Ovary (tissue), 9 donors: ENCODE results near the gene GRM2. TPM values are rescaled to one million over a fixed set of nuclear protein-coding genes. Genes with fewer than 3 reads are reported as not detected.

ENCODE experiments used
- DNase-seq, 5 donors: peaks; one replicate each; pipeline ENCODE4 v3.0.0-alpha.2; 2019 to 2020
- H3K27ac ChIP-seq, 2 donors: fragments of 200-600 bp; one replicate each; pipeline versions ENCODE4 v1.5.1 to v1.8.0; 2019 to 2022
- H3K27me3 ChIP-seq: fragments of 200-600 bp; one replicate; pipeline ENCODE4 v1.8.0; 2022
- H3K36me3 ChIP-seq: fragments of 200-600 bp; sonication (generic); one replicate; pipeline ENCODE4 v1.5.1; 2019
- H3K4me1 ChIP-seq: one replicate; pipeline ENCODE4 v1.8.1; 2013; ENCODE audit warnings: mild to moderate bottlenecking, moderate library complexity; ENCODE audit not compliant: insufficient read depth
- H3K4me3 ChIP-seq: fragments of 200-600 bp; sonication (generic); one replicate; pipeline ENCODE4 v1.5.1; 2017
- H3K9me3 ChIP-seq, 2 donors: fragments of 200-600 bp in 1 of 2; sonication (generic) in 1 of 2; one replicate each; pipeline versions ENCODE4 v1.5.1 to v1.8.1; 2013 to 2019; ENCODE audit warnings: mild to moderate bottlenecking in 1 of 2, moderate library complexity in 1 of 2
- EP300 ChIP-seq: sonication (generic); formaldehyde crosslinking; IDR thresholded peaks from one replicate; pipeline ENCODE4 v1.6.1; 2017; ENCODE audit warnings: antibody characterized with exemption
- POLR2A ChIP-seq: fragments of 450-650 bp; IDR thresholded peaks from one replicate; pipeline ENCODE4 v1.6.1; 2017; ENCODE audit warnings: antibody characterized with exemption, mild to moderate bottlenecking, moderate library complexity
- WGBS, 3 donors: extraction: QIAGEN DNeasy Blood & Tissue Kit in 1 of 3; methylation state at CpG; one replicate each; pipeline versions ENCODE4 v1.1.5 to v1.1.7; 2013 to 2017; 5-methylcytosine and 5-hydroxymethylcytosine counted together
- intact Hi-C, 4 donors: fragments of 100-400 bp; cut with DNase I; formaldehyde crosslinking; loops; one replicate each; pipeline versions ENCODE4 v1.11.0 to v1.15.1; 2022 to 2023
- polyA plus RNA-seq, 2 donors: library from polyadenylated mRNA; stranded (reverse); fragments of 200-250 nt in 1 of 2; fragments of 350-450 nt in 1 of 2; fragmentation: Illumina TruSeq in 1 of 2; extraction: RNeasy Lipid Tissue Mini Kit (QIAGEN cat#74804) in 1 of 2; gene quantifications; one replicate each; pipeline ENCODE4 v1.2.3, GENCODE V29; 2013 to 2014
- total RNA-seq, 7 donors: library from RNA; depleted of rRNA in 2 of 7; stranded (reverse); fragments of >200 nt in 2 of 7; fragmentation: NEBNext Ultra II Directional in 3 of 7; extraction: Animal tissue kit (Norgen Biotek cat#: 25700) in 3 of 7; gene quantifications; one replicate each; pipeline versions ENCODE4 v1.1.0 to v1.2.4, GENCODE V29; 2016 to 2023
- TF ChIP-seq, protein P1 (sequence below), 3 donors: fragments of 450-650 bp in 2 of 3; fragments of 200-600 bp in 1 of 3; IDR thresholded peaks; one replicate each; pipeline versions ENCODE4 v1.5.1 to v1.8.0; 2016 to 2022; ENCODE audit warnings: antibody characterized with exemption in 3 of 3, mild to moderate bottlenecking in 1 of 3
- donor health status: DM: no; HTN: no; CAD: no; lungs with moderate emphysema.
- donor health status: DM: no; HTN: no; CAD: no.
- donor health status: Bipolar disorder and iron deficiency.
- donor health status: DM: yes; HTN: yes; CAD: no.
- donor health status: DM: no; HTN: no; CAD: no.
- donor health status: DM: yes; HTN: yes; CAD: no.

GRM2 gene
- total and polyA plus RNA-seq, 9 donors = 0.10 to 0.47 (median 0.28) TPM; not detected in 3

- WGBS, 3 donors = 92 to 100% (median 97%) methylated on average over 1 of the region's 1 CpG
- H3K4me3 ChIP-seq = no peak overlapping the region
- intact Hi-C loops = loop anchor here in 1 of 4 donors (10.0 kb wide), 1 partner anchor 293 kb away; the partner anchor contains the start of gene MANF
- H3K27ac ChIP-seq = no peak overlapping the region
- no peaks in the 10 kb centered on the region for H3K9me3 ChIP-seq
- no peak for DNase-seq
- no peaks in the 10 kb centered on the region for H3K36me3 ChIP-seq
- no peaks in the 10 kb centered on the region for H3K4me1 ChIP-seq
- TF ChIP-seq, protein P1, sequence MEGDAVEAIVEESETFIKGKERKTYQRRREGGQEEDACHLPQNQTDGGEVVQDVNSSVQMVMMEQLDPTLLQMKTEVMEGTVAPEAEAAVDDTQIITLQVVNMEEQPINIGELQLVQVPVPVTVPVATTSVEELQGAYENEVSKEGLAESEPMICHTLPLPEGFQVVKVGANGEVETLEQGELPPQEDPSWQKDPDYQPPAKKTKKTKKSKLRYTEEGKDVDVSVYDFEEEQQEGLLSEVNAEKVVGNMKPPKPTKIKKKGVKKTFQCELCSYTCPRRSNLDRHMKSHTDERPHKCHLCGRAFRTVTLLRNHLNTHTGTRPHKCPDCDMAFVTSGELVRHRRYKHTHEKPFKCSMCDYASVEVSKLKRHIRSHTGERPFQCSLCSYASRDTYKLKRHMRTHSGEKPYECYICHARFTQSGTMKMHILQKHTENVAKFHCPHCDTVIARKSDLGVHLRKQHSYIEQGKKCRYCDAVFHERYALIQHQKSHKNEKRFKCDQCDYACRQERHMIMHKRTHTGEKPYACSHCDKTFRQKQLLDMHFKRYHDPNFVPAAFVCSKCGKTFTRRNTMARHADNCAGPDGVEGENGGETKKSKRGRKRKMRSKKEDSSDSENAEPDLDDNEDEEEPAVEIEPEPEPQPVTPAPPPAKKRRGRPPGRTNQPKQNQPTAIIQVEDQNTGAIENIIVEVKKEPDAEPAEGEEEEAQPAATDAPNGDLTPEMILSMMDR (IDR thresholded peaks at IDR 0.05) = no peak
- TF ChIP-seq POLR2A (no peak), EP300 (no peak)
- no peaks in the 10 kb centered on the region for H3K27me3 ChIP-seq
Measured at GRCh38 chr3:51678186-51678585, 28.7 kb upstream of the GRM2 start.

GRCh38 chr3:51678641-51679040, 28.2 kb upstream of the GRM2 start:
- no peaks in the 10 kb centered on the region for H3K4me1 ChIP-seq
- TF ChIP-seq, protein P1 (IDR thresholded peaks at IDR 0.05) = no peak
- TF ChIP-seq EP300 (no peak), POLR2A (no peak)
- 80 to 81% (median 80%) methylated on average over 2 of the region's 2 CpGs for WGBS, 3 donors
- intact Hi-C loops = loop anchor here in 1 of 4 donors (10.0 kb wide), 1 partner anchor 294 kb away; the partner anchor contains the start of gene MANF
- H3K27ac ChIP-seq = no peak overlapping the region
- DNase-seq = no peak
- no peaks in the 10 kb centered on the region for H3K27me3 ChIP-seq
- H3K9me3 ChIP-seq = no peaks in the 10 kb centered on the region
- no peaks in the 10 kb centered on the region for H3K36me3 ChIP-seq
- no peak overlapping the region for H3K4me3 ChIP-seq

DNA sequence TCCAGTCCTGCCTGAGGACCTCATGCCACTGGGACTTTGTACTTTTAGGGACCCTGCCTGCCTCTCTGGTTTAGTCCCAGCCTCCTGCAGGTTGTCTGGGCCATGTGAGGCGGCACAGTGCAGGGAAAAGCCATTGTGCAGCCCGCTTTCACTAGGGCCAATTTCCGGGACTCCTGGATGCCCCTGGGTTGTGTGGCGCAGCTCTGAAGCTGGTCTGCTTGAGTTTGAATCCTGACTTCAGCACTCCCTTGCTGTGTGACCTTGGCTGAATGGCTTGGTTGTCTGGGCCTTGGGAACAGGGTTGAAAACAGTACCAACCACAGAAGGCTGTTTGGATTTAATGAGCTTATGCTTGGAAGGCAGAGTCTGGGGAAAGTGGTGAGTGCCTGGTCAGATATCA, 27.6 kb upstream of the GRM2 start:
- 93 to 100% (median 95%) methylated on average over 4 of the region's 4 CpGs for WGBS, 3 donors
- no peak overlapping the region for H3K4me3 ChIP-seq
- DNase-seq = no peak
- H3K27ac ChIP-seq = no peak overlapping the region
- intact Hi-C loops = loop anchor here in 1 of 4 donors (10.0 kb wide), 1 partner anchor 295 kb away; the partner anchor contains the start of gene MANF
- no peak for TF ChIP-seq POLR2A
- TF ChIP-seq, protein P1 (IDR thresholded peaks at IDR 0.05) = no peak
- H3K4me1 ChIP-seq = no peaks in the 10 kb centered on the region
- no peaks in the 10 kb centered on the region for H3K36me3 ChIP-seq
- no peaks in the 10 kb centered on the region for H3K27me3 ChIP-seq
- no peaks in the 10 kb centered on the region for H3K9me3 ChIP-seq

GRCh38 chr3:51679777-51680176, 27.1 kb upstream of the GRM2 start:
- intact Hi-C loops = loop anchor here in 3 of 4 donors (5.0 to 10.0 kb wide), 4 partner anchors 145 to 1062 kb away; partner anchors contain the start of genes RBM15B (in 2 of the 3), MANF (in 1 of the 3), MAPKAPK3 (in 1 of the 3) and RAD54L2 (in 1 of the 3)
- TF ChIP-seq POLR2A (no peak), EP300 (no peak)
- TF ChIP-seq, protein P1 (IDR thresholded peaks at IDR 0.05) = no peak
- no peaks in the 10 kb centered on the region for H3K9me3 ChIP-seq
- no peak overlapping the region for H3K27ac ChIP-seq
- H3K27me3 ChIP-seq = no peaks in the 10 kb centered on the region
- no peaks in the 10 kb centered on the region for H3K36me3 ChIP-seq
- H3K4me3 ChIP-seq = no peak overlapping the region
- 81 to 91% (median 85%) methylated on average over 7 of the region's 7 CpGs for WGBS, 3 donors
- H3K4me1 ChIP-seq = no peaks in the 10 kb centered on the region
- no peak for DNase-seq
